Stimulated activated CD8-positive, alpha-beta memory T cell treated with anti-CD3 and anti-CD28 coated beads, Interleukin-2, amount 100 ng/mL, for 48 hours (primary cell): ENCODE data around the gene CDK1.
"Not testable (repeated sequence)": the region's sequence is repeated elsewhere in the genome, so short reads cannot be mapped to it uniquely, and the experiment has no call there.

Source experiments
- DNase-seq, 2 donors: peaks; one replicate each; pipeline ENCODE4 v3.0.0-alpha.2; 2020; ENCODE audit warnings: low read depth in 2 of 2

CDK1 gene

DNA sequence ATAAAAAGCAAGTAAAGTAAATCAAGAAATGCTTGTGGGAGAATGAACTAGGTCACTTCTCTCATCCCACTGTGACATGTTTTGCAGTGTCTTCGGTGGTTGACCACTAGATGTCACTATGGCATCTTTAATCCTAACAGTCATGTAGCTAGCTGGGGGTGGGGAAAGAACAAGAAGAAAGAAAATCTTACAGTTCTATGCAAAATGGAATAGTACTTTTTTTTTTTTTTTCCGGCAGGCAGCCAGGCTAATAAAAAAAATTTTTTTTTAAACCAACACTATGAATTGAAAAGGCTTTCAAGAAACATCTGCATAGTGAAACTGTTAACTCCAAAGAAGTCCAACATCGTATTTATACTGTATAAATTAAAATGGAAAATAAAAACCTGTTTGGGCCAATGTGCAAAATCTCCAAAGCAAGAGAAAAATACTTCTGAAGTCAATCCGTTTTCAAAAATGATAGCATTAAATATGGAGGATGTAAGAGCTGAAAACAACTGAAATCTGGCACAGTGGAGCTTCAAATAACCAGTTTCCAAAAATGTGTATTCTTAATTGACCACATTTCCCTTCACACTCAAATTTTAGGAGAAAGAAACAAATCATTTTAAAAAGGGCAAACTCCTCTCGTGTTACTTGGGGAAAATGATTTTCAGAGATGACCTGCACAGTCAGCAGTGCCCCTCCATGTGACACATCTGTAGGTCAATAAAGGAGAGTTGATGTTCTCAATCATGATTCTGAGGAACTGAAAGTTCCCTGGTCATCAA is 38.5 kb downstream of the CDK1 start:
- DNase-seq, result no peak

DNA sequence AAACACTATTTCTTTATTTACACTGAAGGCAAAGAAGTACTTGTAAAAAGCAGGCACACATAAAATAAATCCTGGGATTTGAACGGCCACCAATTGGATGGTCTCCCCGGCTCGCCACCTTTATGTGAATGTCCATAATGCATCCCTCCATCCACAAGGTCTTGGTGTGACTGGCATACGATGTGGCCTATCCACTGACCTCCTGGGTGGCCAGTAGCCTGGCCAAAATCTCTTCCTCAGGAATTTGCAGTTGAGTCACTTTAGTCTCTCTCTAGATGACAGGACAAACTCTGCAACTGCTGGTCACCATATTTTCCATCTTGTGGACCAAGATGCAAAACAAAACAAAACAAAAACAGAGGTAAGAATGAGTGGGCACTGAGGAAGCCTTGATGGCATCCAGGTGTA is 39.1 kb downstream of the CDK1 start:
- no peak for DNase-seq

DNA sequence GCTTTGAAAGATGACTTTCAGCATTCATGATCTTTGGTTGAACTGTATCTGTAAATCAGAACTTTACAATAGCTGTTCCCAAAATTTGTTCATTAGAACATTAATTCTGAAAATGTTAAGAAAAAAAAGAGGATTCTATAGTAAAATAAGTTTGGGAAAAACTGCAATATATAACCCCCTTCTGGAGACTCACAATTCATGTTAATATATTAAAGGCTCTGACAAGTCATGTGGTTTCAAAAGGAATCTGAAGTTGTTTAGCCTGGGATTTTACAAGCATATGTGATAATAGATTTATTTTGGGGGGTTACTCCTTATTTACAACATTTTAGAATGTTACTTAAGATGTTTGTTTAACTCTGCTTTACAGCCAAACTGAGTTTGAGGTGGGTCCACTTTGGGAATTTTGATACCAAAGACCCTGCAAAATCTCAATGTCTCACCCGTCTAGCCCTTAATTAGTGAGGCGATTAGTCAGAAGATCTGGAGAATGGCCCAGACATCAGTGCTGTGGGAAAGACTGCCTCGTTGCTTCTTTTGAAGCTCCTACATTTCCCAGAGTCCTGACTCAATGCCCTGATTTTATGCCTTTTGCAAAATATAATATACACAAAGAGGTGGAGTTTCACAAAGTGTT is 40.0 kb downstream of the CDK1 start:
- DNase-seq, result no peak

DNA sequence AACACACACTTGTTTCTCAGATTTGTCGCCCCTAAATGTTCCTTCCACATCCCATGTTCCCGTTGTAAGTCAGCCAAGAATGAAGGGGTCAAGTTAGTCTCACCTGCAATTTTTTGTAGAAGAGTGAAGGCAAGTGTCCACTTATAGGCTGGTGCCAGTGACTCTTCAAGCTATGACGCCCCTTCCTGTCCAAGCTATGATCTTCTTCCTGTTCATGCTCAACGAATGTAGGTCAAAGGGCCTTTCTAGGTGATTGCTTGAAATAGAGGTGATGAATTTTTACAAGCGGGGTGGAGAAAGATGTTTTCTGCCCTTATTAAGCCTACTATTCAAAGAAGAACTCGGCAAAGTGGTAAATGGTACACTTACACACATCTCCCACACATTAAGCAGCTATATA is 41.0 kb downstream of the CDK1 start:
- DNase-seq, result no peak

DNA sequence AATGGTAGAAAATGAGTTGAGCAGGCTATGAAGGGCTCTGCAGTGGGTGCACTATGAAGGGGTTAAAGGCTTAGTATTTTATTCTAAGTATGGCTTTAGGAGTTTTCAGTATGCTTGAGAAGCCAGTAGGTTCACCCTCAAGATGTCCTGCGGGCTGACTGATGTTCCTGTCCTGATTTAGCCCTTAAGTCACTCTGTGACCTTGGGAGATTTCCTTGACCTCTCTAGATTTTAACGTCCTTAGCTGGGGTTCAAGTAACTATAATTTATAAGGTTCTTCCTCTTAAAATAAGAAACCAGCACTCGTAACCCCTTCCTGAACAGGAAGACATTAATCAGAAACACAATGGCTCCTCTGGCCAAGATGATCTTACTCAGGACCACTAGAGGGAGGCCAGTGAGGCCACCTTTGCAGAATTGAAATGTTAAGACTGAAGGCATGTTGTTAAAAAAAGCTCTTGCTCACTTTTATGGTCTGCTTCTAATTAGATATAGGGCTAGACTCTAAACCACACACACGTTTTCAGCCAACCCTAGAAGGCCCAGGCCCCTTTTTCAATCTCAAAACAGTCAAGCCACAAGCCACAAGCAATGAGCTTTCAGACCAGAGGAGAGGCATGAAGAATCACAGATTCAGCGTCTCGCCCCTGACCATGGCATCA is 41.9 kb downstream of the CDK1 start:
- no peak for DNase-seq

DNA sequence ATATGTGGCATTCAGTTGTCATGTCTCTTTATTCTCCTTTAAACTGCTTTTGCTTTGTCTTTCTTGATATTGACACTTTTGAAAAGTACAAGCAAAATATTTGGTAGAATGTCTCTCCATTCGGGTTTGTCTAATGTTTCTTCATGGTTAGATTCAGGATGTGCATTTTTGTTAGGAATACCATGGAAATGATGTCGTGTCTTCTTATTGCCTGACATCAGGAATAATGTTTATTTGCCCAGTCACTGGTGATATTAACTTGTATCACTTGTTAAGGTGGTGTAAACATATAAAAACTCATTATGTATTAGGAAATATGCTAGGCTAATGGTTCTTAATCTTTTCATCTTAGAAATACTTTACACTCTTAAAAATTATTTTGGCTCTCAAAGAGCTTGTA is 43.4 kb downstream of the CDK1 start:
- DNase-seq, result no peak

DNA sequence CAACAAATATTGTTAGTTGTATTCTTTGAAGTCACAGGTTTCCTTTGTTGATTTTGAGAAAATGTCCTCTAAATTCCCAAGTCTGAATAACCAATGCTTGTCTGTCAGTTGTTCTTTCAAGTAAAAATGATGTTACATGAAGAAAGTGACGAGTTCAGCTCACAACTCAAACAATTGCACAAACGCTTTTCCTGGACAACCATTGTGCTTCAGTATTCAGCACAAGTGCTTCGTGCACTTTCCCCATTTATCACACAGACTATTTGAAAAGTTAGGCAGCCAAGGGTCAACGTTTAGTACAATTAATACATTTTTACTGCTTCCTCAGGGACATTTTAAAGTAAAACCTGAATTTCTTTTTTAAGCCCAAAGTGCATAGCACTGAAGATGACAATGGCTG is 44.5 kb downstream of the CDK1 start:
- no peak for DNase-seq

DNA sequence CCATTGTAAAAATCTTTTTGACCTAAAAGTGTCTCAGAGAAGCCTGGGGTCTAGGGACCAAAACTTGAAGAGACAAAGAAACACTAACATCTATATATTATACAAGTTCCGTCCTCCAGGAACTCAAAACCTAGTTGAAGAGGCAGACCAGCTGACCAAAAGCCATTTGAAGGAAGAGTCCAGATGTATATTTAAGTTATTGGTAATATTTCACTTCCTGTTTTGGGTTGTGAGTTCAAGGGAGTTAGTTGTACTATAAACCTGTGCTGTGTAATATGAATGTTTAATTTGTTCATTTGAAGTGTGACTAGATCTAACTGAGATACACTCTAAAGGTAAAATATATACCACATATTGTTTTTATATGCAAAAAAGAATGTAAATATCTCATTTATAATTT is 45.0 kb downstream of the CDK1 start:
- no peak for DNase-seq

GRCh38 chr10:60825520-60825919 is 47.2 kb downstream of the CDK1 start:
- DNase-seq, result no peak

GRCh38 chr10:60827791-60828488 is 49.7 kb downstream of the CDK1 start:
- DNase-seq, result no peak

- DNase-seq, result no peak
Measured at GRCh38 chr10:60828489-60828852, 50.2 kb downstream of the CDK1 start.

DNA sequence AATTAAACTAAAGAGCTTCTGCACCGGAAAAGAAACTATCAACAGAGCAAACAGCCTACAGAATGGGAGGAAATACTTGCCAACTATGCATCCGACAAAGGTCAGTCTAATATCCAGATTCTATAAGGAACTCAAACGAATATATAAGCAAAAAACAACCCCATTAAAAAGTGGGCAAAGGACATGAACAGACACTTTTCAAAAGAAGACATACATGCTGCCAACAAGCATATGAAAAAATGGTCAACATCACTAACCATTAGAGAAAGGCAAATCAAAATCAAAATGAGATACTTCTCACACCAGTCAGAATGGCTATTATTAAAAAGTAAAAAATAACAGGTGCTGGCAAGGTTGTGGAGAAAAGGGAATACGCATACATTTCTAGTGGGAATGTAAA is 53.9 kb downstream of the CDK1 start:
- not testable (repeated sequence) for DNase-seq

- no peak for DNase-seq
Measured at GRCh38 chr10:60834401-60834800, 56.1 kb downstream of the CDK1 start.

DNA sequence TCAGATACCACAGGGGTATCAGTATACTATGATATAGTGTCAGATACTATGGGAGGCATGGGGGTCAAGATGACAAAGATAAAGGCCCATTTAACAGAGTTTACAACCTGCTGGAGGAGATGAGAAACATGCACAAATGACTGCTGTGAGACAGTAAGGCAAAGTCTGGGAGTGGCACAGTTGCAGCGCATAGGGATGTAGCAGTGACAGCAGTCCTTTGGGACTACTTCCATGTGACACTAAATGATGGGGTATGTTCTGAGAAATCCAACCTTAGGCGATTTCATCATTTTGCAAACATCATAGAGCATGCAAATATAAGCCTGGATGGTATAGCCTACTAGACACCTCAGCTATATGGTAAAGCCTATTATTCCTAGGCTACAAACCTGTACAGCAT is 56.8 kb downstream of the CDK1 start:
- no peak for DNase-seq

DNA sequence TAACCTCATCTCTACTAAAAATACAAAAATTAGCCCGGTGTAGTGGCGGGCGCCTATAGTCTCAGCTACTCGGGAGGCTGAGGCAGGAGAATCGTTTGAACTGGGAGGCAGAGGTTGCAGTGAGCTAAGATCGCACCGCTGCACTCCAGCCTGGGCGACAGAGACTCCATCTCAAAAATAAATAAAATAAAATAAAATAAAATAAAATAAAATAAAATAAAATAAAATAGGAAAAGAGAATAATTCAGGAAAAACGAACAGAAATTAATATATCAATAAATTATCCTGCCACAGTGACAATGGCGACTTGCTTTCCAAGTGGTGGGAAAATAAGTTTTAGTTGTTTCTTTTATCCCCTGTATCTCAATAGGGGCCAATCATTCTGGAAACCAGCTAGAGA is 62.9 kb downstream of the CDK1 start:
- not testable (repeated sequence) for DNase-seq

DNA sequence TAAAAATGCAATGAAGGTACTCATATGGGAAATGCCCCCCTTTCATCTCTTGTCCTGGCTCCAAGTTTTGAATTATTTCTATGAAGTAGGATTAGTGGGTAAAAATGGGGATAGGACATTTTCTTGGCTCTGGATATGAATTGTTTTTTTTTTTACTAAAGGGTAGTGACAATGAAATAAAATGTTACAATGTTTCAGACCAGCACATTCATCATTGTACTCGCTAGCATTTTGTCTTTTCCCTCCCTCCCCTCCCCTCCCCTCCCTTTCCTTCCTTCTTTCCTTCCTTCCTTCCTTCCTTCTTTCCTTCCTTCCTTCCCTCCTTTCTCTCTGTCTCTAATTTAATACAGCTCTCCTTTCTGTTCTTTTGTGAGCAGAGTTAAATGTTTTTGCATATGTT is 64.4 kb downstream of the CDK1 start:
- DNase-seq, result no peak
